Activated naive CD4-positive, alpha-beta T cell treated with anti-CD3 and anti-CD28 coated beads, Interleukin-2, amount 50 U/mL, for 16 hours (primary cell): Measurements from ENCODE around the gene COMMD7.
A peak's percentile ranks its signal among the peaks of the same experiment; 100 is the strongest.

Experiments
- DNase-seq: peaks from one replicate; pipeline ENCODE4 v3.0.0-alpha.2; 2020

The COMMD7 gene

GRCh38 chr20:32743237-32744112 lies at the start of gene COMMD7:
TSS of gene COMMD7 (minus strand) at chr20:32743467. CDS start at chr20:32743391, 76 bp downstream.
- peak; percentile 77 for DNase-seq

- DNase-seq: no peak
Measured at GRCh38 chr20:32792731-32793458, 49.6 kb upstream of the COMMD7 start.

- DNase-seq: peak; percentile 28
Measured at GRCh38 chr20:32792316-32792715, 49.0 kb upstream of the COMMD7 start.

- DNase-seq: no peak
Measured at GRCh38 chr20:32790751-32791057, 47.4 kb upstream of the COMMD7 start.

DNA sequence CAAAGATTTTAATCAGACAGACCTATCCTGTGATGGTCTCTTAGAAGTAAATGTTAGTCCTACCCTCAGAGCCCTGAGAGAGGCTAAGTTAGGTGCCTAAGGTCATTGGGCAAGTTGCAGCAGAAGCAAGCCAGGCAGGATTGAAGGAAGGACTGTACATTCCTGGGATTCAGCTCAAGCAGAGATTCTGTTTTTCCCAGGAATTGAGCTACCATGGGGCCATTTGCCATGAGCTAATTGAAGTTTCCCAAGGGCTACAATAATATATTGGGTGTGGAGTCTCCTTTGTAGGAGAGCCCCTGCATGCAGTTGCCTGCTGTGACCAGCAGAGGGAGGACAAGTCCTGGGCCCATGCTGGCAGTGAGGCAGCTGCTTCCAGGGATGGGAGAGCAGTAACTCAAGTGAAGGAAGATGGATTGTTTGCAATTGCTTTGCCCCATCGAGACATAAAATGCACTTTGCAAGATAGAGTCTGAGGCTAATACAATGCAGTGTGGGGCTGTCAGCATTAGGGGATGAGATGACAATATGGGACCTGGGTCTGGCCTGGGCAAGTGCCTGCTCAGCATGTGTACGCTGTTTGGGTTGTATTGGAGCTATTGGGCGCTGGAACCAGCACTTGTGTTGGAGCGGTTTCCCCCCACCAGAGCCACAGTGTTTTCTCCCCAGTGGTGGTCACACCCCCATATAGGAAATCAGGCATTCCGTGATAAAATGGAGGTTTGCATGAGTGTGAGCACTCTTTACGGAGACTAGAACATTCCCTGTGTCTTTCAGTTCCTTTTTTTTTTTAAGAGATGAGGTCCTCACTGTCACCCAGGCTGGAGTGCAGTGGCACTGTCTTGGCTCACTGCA lies 46.9 kb upstream of the COMMD7 start:
- peak; percentile 71 for DNase-seq

GRCh38 chr20:32787168-32787567 lies 43.9 kb upstream of the COMMD7 start:
- no peak for DNase-seq

DNA sequence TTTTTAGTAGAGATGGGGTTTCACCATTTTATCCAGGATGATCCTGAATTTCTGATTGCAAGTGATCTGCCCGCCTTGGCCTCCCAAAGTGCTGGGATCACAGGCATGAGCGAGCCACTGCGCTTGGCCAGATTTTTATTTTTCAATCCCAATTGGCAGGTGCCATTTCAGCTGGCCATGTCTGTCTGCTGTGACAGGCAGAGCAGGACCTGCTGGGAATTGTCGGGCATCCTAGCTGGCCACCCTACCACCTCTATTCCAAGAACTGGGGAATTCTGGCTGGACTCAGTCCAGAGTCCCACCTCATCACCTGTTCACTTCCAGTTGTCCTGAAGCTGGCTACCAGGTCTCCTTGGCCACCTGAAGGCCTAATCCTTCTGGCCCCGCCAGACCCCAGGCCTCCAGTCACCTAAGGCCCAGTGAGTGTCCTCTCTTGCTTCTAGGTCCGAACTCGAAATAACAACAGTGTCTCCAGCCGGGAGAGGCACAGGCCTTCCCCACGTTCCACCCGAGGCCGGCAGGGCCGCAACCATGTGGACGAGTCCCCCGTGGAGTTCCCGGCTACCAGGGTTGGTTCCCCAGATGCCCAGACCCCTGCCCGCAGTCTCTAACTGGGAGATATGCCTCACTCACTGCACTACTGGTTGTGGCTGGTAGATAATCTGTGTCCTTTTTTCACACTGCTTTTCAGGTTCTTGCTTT lies 42.9 kb upstream of the COMMD7 start:
- no peak for DNase-seq

DNA sequence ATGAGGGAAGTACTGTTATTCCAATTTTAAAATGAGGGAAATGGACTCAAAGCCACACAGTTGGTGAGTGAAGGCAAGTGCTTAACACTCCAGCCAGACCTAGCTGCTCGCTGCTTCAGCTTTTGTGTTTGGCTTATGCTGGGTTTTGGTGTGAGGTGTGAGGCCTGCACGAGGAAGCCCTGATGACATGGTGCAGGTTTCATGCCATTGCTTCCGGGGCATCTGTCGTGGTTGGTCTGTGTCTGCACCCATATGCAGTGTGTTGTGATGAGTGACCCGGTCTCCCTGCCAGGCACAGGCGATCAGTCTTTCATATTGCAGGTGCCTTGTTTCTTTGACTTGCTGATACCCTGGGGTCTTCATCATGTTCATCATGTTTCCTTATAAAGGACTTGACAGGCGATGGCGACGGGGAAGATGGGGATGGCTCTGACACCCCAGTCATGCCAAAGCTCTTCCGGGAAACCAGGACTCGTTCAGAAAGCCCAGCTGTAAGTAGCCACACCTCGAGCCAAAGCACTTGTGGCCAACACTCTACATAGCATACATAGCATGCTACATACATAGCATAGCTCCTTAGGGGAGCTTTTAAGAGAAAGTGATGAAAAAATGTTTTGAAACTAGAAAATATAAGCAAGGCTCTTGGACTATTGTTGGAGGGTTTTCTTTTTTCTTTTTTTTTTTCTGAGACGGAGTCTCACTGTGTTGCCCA lies 41.3 kb upstream of the COMMD7 start:
- no peak for DNase-seq

DNA sequence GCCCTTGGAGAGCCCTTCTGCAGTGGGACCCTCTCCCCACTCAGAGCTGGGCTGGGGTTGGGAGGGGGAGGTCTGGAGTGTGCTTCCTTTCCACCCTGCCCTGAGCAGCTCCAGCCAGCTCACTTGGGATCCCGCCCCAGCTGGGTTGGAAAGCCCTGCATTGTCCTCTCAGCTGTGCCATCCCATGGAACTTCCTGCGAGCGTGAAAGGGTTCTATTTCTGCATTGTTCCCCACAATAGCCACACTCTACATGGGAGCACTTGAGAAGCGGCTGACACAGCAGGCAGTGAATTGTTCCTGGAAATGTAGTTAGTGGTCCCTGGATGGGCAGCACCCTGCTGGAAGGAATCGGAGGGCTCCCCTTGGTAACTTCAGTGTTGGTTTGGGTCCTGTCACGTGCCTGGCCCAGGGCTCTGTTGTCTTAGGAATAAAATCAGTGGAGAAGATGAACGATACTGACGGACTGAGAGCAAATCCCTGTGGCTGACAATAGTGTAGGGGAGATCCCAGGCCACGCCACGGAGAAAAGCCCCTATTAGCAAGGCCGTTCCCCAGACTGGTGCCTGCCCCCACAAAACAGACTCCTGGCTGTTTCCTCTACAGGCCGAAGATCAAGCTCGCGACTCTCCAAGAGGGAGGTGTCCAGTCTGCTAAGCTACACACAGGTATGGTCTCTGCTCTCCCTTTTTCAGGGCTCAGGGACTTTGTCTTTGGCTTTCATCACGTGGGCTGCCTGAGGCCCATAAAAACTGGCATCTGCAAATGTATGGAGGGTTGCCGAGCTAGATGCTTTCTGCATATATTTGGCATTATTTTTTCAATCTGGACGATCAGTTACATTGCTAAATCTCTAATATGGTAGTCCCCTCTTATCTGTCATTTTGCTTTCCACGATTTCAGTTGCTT lies 37.7 kb upstream of the COMMD7 start:
- DNase-seq: no peak

DNA sequence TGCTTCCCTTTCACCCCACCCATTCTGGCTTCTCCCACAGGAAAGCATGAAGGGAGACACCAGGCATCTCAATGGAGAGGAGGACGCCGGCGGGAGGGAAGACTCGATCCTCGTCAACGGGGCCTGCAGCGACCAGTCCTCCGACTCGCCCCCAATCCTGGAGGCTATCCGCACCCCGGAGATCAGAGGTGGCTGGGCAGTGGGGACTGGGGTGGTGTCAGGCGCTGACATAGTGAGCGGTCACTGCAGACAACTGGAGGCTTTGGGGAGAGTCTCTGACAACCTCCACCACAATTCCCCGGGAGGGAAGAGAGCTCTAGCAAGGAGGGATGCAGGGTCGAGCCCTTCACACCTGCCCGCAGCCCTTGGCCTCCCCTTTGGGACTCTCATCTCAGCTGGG lies 37.0 kb upstream of the COMMD7 start:
- DNase-seq: no peak

- no peak for DNase-seq
Measured at GRCh38 chr20:32779500-32780211, 36.4 kb upstream of the COMMD7 start.

- DNase-seq: no peak
Measured at GRCh38 chr20:32777177-32777956, 34.1 kb upstream of the COMMD7 start.

- no peak for DNase-seq
Measured at GRCh38 chr20:32775336-32775991, 32.2 kb upstream of the COMMD7 start.

GRCh38 chr20:32773855-32774254 lies 30.6 kb upstream of the COMMD7 start:
- DNase-seq: no peak

DNA sequence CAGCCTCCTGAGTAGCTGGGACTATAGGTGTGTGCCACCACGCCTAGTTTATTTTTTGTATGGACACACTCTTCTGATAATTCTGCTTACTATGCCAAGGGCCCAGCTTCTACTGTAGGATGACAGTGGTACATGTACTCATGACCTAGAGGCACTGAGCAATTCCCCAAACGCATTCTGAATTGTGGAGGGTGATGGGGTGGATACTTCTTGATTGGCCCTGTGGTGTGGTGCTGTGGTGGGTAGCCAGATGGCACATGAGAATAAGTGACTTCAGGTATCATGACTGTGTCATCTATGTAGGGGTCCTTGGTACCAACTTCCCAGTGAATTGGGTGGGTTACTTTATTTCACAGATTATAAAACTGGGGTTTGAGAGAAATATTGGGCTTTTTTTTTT lies 30.0 kb upstream of the COMMD7 start:
- no peak for DNase-seq

- DNase-seq: no peak
Measured at GRCh38 chr20:32772046-32772445, 28.8 kb upstream of the COMMD7 start.

GRCh38 chr20:32767418-32768198 lies 24.3 kb upstream of the COMMD7 start:
- no peak for DNase-seq
